ENCODE data around the gene FBXO31.

The FBXO31 gene

GRCh38 chr16:87417528-87417910 is 33.9 kb upstream of the FBXO31 start:
- no peak overlapping the region for H3K4me3 ChIP-seq (ENCODE audit: low read depth, low read length)
- TF ChIP-seq CTCF (conservative IDR thresholded peaks at IDR 0.05; ENCODE audit: low read depth, low read length) = no peak
- DNase-seq (ENCODE audit: low read depth) = no peak

GRCh38 chr16:87416826-87417527 is 33.4 kb upstream of the FBXO31 start:
- DNase-seq (ENCODE audit: low read depth) = peak; percentile 81
- H3K4me3 ChIP-seq (ENCODE audit: low read depth, low read length) = no peak overlapping the region
- TF ChIP-seq CTCF (conservative IDR thresholded peaks at IDR 0.05; ENCODE audit: low read depth, low read length) = peak; percentile 84

- H3K4me3 ChIP-seq (ENCODE audit: low read depth, low read length) = no peak overlapping the region
- TF ChIP-seq CTCF (conservative IDR thresholded peaks at IDR 0.05; ENCODE audit: low read depth, low read length) = no peak
- DNase-seq (ENCODE audit: low read depth) = no peak
Observed at GRCh38 chr16:87415441-87415840, 31.9 kb upstream of the FBXO31 start.

GRCh38 chr16:87414251-87414680 is 30.7 kb upstream of the FBXO31 start:
- H3K4me3 ChIP-seq (ENCODE audit: low read depth, low read length) = no peak overlapping the region
- no peak for DNase-seq (ENCODE audit: low read depth)
- TF ChIP-seq CTCF (conservative IDR thresholded peaks at IDR 0.05; ENCODE audit: low read depth, low read length) = no peak

GRCh38 chr16:87412996-87413421 is 29.4 kb upstream of the FBXO31 start:
- DNase-seq (ENCODE audit: low read depth) = no peak
- TF ChIP-seq CTCF (conservative IDR thresholded peaks at IDR 0.05; ENCODE audit: low read depth, low read length) = no peak
- no peak overlapping the region for H3K4me3 ChIP-seq (ENCODE audit: low read depth, low read length)

GRCh38 chr16:87412371-87412995 is 28.9 kb upstream of the FBXO31 start:
- H3K4me3 ChIP-seq (ENCODE audit: low read depth, low read length) = no peak overlapping the region
- DNase-seq (ENCODE audit: low read depth) = no peak
- TF ChIP-seq CTCF (conservative IDR thresholded peaks at IDR 0.05; ENCODE audit: low read depth, low read length) = no peak

Measured in choroid plexus epithelial cell (primary cell).